Stomach (tissue), 4 donors: Measurements from ENCODE around the gene CFAP161.

ENCODE experiments used
- EP300 ChIP-seq: sonication (generic); formaldehyde crosslinking; IDR thresholded peaks from one replicate; pipeline ENCODE4 v1.6.1; 2017; ENCODE audit warnings: antibody characterized with exemption
- POLR2A ChIP-seq, 4 donors: fragments of 450-650 bp; IDR thresholded peaks; one replicate each; pipeline ENCODE4 v1.6.1; 2016; ENCODE audit warnings: antibody characterized with exemption in 4 of 4, control low read depth in 2 of 4, mild to moderate bottlenecking in 1 of 4, moderate library complexity in 1 of 4
- TF ChIP-seq, protein P1 (sequence below), 7 experiments: fragments of 450-650 bp in 4 of 7; fragments of 200-600 bp in 3 of 7; sonication (generic) in 3 of 7; IDR thresholded peaks; one replicate each; pipeline ENCODE4 v1.5.1; 2016 to 2019; ENCODE audit warnings: antibody characterized with exemption in 7 of 7, control low read depth in 2 of 7, mild to moderate bottlenecking in 1 of 7

GRCh38 chr15:81156324-81156723, 22.3 kb downstream of the CFAP161 start:
- TF ChIP-seq, protein P1, sequence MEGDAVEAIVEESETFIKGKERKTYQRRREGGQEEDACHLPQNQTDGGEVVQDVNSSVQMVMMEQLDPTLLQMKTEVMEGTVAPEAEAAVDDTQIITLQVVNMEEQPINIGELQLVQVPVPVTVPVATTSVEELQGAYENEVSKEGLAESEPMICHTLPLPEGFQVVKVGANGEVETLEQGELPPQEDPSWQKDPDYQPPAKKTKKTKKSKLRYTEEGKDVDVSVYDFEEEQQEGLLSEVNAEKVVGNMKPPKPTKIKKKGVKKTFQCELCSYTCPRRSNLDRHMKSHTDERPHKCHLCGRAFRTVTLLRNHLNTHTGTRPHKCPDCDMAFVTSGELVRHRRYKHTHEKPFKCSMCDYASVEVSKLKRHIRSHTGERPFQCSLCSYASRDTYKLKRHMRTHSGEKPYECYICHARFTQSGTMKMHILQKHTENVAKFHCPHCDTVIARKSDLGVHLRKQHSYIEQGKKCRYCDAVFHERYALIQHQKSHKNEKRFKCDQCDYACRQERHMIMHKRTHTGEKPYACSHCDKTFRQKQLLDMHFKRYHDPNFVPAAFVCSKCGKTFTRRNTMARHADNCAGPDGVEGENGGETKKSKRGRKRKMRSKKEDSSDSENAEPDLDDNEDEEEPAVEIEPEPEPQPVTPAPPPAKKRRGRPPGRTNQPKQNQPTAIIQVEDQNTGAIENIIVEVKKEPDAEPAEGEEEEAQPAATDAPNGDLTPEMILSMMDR (IDR thresholded peaks at IDR 0.05): no peak
- TF ChIP-seq EP300 (no peak), POLR2A (IDR thresholded peaks at IDR 0.05) (no peak)
